Fibroblast of lung (primary cell): ENCODE data around the gene DSG2. TPM values are rescaled to one million over a fixed set of nuclear protein-coding genes. Genes with fewer than 3 reads are reported as not detected.

Experiments used
- DNase-seq, 2 donors: peaks; one replicate each; pipeline versions ENCODE4 v3.0.0 to v3.0.0-alpha.2; 2010; ENCODE audit warnings: low read depth in 2 of 2
- H2AFZ ChIP-seq: 2 replicates; pipeline ENCODE4 v1.5.1; 2012; ENCODE audit warnings: low read length, control low read depth, inconsistent platforms
- H3K27ac ChIP-seq: 2 replicates; pipeline ENCODE4 v1.5.1; 2011; ENCODE audit warnings: low read length, control low read depth; ENCODE audit not compliant: insufficient read depth
- H3K27me3 ChIP-seq: 2 replicates; pipeline ENCODE4 v1.5.1; 2011; ENCODE audit warnings: mild to moderate bottlenecking, low read length; ENCODE audit not compliant: control insufficient read depth, insufficient read depth
- H3K36me3 ChIP-seq: 2 replicates; pipeline ENCODE4 v1.5.1; 2011; ENCODE audit warnings: low read length; ENCODE audit not compliant: control insufficient read depth, insufficient read depth
- H3K4me1 ChIP-seq: 2 replicates; pipeline ENCODE4 v1.5.1; 2011; ENCODE audit warnings: low read length; ENCODE audit not compliant: control insufficient read depth, insufficient read depth; ENCODE audit errors: extremely low read depth
- H3K4me2 ChIP-seq: 2 replicates; pipeline ENCODE4 v1.5.1; 2011; ENCODE audit warnings: low read length, control low read depth; ENCODE audit not compliant: insufficient read depth; ENCODE audit errors: extremely low read depth
- H3K4me3 ChIP-seq, 4 experiments: fragments of 200-600 bp in 1 of 4; sonication (generic) in 1 of 4; replicated peaks in 1 of 4; 2 replicates each; pipeline ENCODE4 v1.5.1; 2011 to 2016; ENCODE audit warnings: low read length in 4 of 4, low read depth in 3 of 4, mild to moderate bottlenecking in 3 of 4, control low read depth in 2 of 4, inconsistent platforms in 1 of 4, mixed read lengths in 1 of 4; ENCODE audit not compliant: insufficient read depth in 1 of 4; ENCODE audit errors: control extremely low read depth in 1 of 4
- H3K79me2 ChIP-seq: 2 replicates; pipeline ENCODE4 v1.5.1; 2012; ENCODE audit warnings: mild to moderate bottlenecking, low read length, inconsistent platforms; ENCODE audit not compliant: control insufficient read depth, insufficient read depth
- H3K9ac ChIP-seq: 2 replicates; pipeline ENCODE4 v1.5.1; 2011; ENCODE audit warnings: mild to moderate bottlenecking, low read length, control low read depth; ENCODE audit not compliant: insufficient read depth
- H3K9me3 ChIP-seq: 2 replicates; pipeline ENCODE4 v1.5.1; 2012; ENCODE audit warnings: low read depth, low read length; ENCODE audit not compliant: control insufficient read depth, insufficient read depth
- H4K20me1 ChIP-seq: 2 replicates; pipeline ENCODE4 v1.5.1; 2011; ENCODE audit warnings: low read length; ENCODE audit not compliant: control insufficient read depth, insufficient read depth; ENCODE audit errors: extremely low read depth
- CTCF ChIP-seq, 2 donors: IDR thresholded peaks in 1 of 2; conservative IDR thresholded peaks in 1 of 2; 1 replicate in 1 of 2; 2 replicates in 1 of 2; pipeline ENCODE4 v1.5.1; 2011 to 2012; ENCODE audit warnings: low read length in 2 of 2, control low read depth in 1 of 2, inconsistent platforms in 1 of 2, low read depth in 1 of 2, mild to moderate bottlenecking in 1 of 2
- EZH2 ChIP-seq: IDR thresholded peaks from 2 replicates; pipeline ENCODE4 v1.5.1; 2012; ENCODE audit warnings: low read length, control low read depth, mild to moderate bottlenecking; ENCODE audit errors: missing control alignments
- polyA plus RNA-seq, 2 donors: library from polyadenylated mRNA; depleted of rRNA in 1 of 2; stranded (reverse) in 1 of 2; unstranded in 1 of 2; fragments of >200 nt; gene quantifications; 2 replicates each; pipeline ENCODE4 v1.2.1, GENCODE V29; 2011 to 2012; ENCODE audit warnings: missing spikeins in 1 of 2
- total RNA-seq: library from RNA; depleted of rRNA; stranded (reverse); fragments of >200 nt; gene quantifications from 2 replicates; pipeline ENCODE4 v1.2.1, GENCODE V29; 2014

The DSG2 gene
- total and polyA plus RNA-seq, 2 donors (not counting 1 experiment from before 2014, with no cell fraction given) = 0.33 to 1.1 TPM

GRCh38 chr18:31551883-31552282 is 53.9 kb downstream of the DSG2 start:
- no peaks in the 10 kb centered on the region for H3K27me3 ChIP-seq
- H3K27ac ChIP-seq = no peak overlapping the region
- DNase-seq = no peak
- no peak overlapping the region for H3K4me3 ChIP-seq
- H2AFZ ChIP-seq = no peak overlapping the region
- H3K9me3 ChIP-seq = no peaks in the 10 kb centered on the region
- H3K4me2 ChIP-seq = no peak overlapping the region
- TF ChIP-seq EZH2 (no peak), CTCF (conservative IDR thresholded peaks at IDR 0.05 in 1 of 2, IDR thresholded peaks at IDR 0.05 in 1 of 2; ENCODE audit: low read depth in 1 of 2, low read length in 2 of 2) (no peak)
- no peaks in the 10 kb centered on the region for H3K79me2 ChIP-seq
- no peaks in the 10 kb centered on the region for H3K4me1 ChIP-seq
- H3K9ac ChIP-seq = no peak overlapping the region
- H3K36me3 ChIP-seq = no peaks in the 10 kb centered on the region
- H4K20me1 ChIP-seq = no peaks in the 10 kb centered on the region

GRCh38 chr18:31553800-31554199 is 55.8 kb downstream of the DSG2 start:
- TF ChIP-seq CTCF (conservative IDR thresholded peaks at IDR 0.05 in 1 of 2, IDR thresholded peaks at IDR 0.05 in 1 of 2; ENCODE audit: low read depth in 1 of 2, low read length in 2 of 2) (peak in 1 of 2 donors; percentile 16), EZH2 (no peak)

GRCh38 chr18:31554776-31555175 is 56.8 kb downstream of the DSG2 start:
- H3K4me1 ChIP-seq = no peaks in the 10 kb centered on the region
- no peak overlapping the region for H3K27ac ChIP-seq
- H3K36me3 ChIP-seq = no peaks in the 10 kb centered on the region
- H3K4me3 ChIP-seq = no peak overlapping the region
- H2AFZ ChIP-seq = no peak overlapping the region
- H3K79me2 ChIP-seq = no peaks in the 10 kb centered on the region
- H3K4me2 ChIP-seq = no peak overlapping the region
- H3K9me3 ChIP-seq = no peaks in the 10 kb centered on the region
- H3K9ac ChIP-seq = no peak overlapping the region
- TF ChIP-seq CTCF (conservative IDR thresholded peaks at IDR 0.05 in 1 of 2, IDR thresholded peaks at IDR 0.05 in 1 of 2; ENCODE audit: low read depth in 1 of 2, low read length in 2 of 2) = no peak
- no peak for TF ChIP-seq EZH2
- DNase-seq = no peak
- H4K20me1 ChIP-seq = no peaks in the 10 kb centered on the region
- H3K27me3 ChIP-seq = no peaks in the 10 kb centered on the region

More at GRCh38 chr18:31553800-31554199, 55.8 kb downstream of the DSG2 start:
- H3K9ac ChIP-seq = no peak overlapping the region
- no peaks in the 10 kb centered on the region for H3K4me1 ChIP-seq
- peak in 1 of 2 donors; percentile 4 for DNase-seq
- H3K27me3 ChIP-seq = no peaks in the 10 kb centered on the region
- no peaks in the 10 kb centered on the region for H3K79me2 ChIP-seq
- H3K4me2 ChIP-seq = no peak overlapping the region
- H4K20me1 ChIP-seq = no peaks in the 10 kb centered on the region
- H2AFZ ChIP-seq = no peak overlapping the region
- no peaks in the 10 kb centered on the region for H3K9me3 ChIP-seq
- no peak overlapping the region for H3K27ac ChIP-seq
- no peak overlapping the region for H3K4me3 ChIP-seq
- no peaks in the 10 kb centered on the region for H3K36me3 ChIP-seq
